GM06990 (cell line): Measurements from ENCODE around the gene SLC35F3.
A peak's percentile ranks its signal among the peaks of the same experiment; 100 is the strongest.

Experiments used
- DNase-seq: peaks from one replicate; pipeline ENCODE4 v3.0.0-alpha.2; 2011; ENCODE audit not compliant: insufficient read length; ENCODE audit errors: extremely low read depth
- H3K27me3 ChIP-seq: replicated peaks from 2 replicates; pipeline ENCODE4 v1.6.0; 2011; ENCODE audit warnings: low read length; ENCODE audit not compliant: control insufficient read depth, insufficient read depth
- H3K36me3 ChIP-seq: 2 replicates; pipeline ENCODE4 v1.5.1; 2011; ENCODE audit warnings: low read length; ENCODE audit not compliant: control insufficient read depth, insufficient read depth
- H3K4me3 ChIP-seq: replicated peaks from 2 replicates; pipeline ENCODE4 v1.5.1; 2011; ENCODE audit warnings: low read depth, mild to moderate bottlenecking, control low read depth, low read length
- CTCF ChIP-seq: IDR thresholded peaks from 2 replicates; pipeline ENCODE4 v1.5.1; 2011; ENCODE audit warnings: low read length, control low read depth, mild to moderate bottlenecking, inconsistent platforms; ENCODE audit not compliant: insufficient read depth, poor library complexity, severe bottlenecking

Gene SLC35F3

GRCh38 chr1:234309243-234309597, 404.7 kb downstream of the SLC35F3 start:
- no peak for DNase-seq
- no peaks in the 10 kb centered on the region for H3K27me3 ChIP-seq
- H3K4me3 ChIP-seq = no peak overlapping the region
- TF ChIP-seq CTCF = no peak
- H3K36me3 ChIP-seq = no peaks in the 10 kb centered on the region

DNA sequence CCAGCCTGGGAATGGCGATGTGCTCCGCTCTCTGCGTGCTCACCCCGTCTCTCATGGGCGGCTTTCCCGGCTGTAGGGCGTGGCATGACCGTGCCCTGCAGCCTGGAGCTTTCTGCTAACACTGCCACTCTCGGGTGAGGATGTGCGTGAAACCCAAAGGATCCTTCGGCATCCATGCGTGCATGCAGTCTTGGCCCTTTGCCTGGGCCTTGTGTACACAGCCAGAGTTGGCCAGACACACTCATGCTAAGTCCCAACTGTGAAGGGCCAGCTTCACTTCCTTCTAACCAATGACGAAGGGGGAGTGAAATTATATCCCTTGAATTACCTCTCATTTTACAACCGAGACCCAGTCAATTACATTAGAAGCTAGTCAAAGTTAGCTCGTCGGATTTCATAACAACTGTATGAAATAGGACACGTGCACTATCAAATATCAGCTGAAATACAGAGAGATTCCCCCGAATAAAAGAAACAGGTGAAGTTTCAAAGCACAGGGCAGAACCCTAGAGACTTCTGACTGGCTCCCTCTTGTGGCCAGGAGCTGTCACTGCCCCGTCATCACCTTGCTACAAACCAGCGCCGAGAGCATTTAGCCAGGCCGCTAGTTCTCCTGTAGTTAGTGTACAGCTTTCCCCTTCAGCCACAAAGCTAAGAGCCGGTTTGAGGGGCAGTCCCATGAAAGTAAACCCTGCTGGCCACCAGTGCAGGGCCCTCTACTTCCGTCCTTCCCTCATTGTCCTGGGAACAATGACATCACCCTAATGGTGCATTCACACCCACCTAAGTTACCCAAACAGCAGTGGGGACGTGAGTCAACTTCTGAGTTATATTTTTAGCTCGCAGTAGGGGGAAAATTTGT, 405.4 kb downstream of the SLC35F3 start:
- peak; percentile 95 for TF ChIP-seq CTCF
- H3K4me3 ChIP-seq = no peak overlapping the region
- no peaks in the 10 kb centered on the region for H3K27me3 ChIP-seq
- no peaks in the 10 kb centered on the region for H3K36me3 ChIP-seq
- peak; percentile 39 for DNase-seq

- no peak for DNase-seq
- H3K4me3 ChIP-seq = no peak overlapping the region
- no peak for TF ChIP-seq CTCF
- no peaks in the 10 kb centered on the region for H3K27me3 ChIP-seq
- no peaks in the 10 kb centered on the region for H3K36me3 ChIP-seq
Measured at GRCh38 chr1:234310460-234310817, 406.0 kb downstream of the SLC35F3 start.

DNA sequence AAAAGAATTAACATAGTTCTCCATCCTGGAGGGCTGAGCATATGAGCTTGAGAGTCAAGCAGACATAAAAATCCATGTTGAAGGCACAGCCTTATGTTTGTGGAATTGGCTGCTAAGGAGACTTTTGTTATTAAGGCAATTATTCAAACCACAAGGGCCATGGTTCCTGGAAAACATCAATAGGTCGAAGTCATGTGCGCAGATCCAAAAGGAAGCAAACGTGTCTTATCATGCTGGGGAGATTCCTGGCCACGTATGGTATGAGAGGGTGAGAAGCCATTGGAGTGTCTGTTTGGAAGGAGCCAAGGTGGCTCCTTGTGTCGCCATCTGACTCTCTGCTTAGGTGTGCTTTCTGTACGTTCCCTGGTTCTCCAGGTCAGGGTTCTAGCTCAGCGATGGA, 406.9 kb downstream of the SLC35F3 start:
- Histone ChIP-seq H3K27me3 (no peaks in the 10 kb centered on the region), H3K36me3 (no peaks in the 10 kb centered on the region), H3K4me3 (no peak overlapping the region)
- no peak for DNase-seq
- no peak for TF ChIP-seq CTCF

DNA sequence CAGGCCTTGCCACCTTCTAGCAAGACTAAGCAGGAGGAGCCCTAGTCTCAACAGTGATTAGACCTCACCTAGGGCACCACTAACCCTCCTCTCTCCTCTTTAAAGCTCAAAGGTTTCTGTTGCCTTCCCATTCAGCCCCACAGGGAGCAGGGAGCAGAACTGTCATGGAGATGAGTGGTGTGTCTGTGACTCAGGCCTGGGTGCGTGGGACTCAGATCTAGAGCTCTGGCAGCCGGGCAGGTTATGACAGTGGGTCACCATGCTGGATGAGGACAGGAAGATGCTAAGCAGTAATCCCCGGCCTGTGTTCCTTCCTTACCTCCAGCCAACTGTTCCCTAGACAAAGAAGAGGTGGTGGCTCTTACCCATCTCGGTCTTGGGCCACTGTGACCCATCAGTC, 408.7 kb downstream of the SLC35F3 start:
- no peak for DNase-seq
- H3K36me3 ChIP-seq = no peaks in the 10 kb centered on the region
- no peaks in the 10 kb centered on the region; the same call in 1 of the 2 replicates for H3K27me3 ChIP-seq
- no peak overlapping the region for H3K4me3 ChIP-seq
- TF ChIP-seq CTCF = no peak
